IMR-90 (cell line): ENCODE results near the gene C9orf50. TPM values are rescaled to one million over a fixed set of nuclear protein-coding genes. Genes with fewer than 3 reads are reported as not detected.

Experiments
- ATAC-seq: fragments of 200-7000 bp; cut with Tn5 transposase; 2 replicates; pipeline ENCODE4 v1.9.1; 2020; ENCODE audit warnings: low read depth, mild to moderate bottlenecking, moderate library complexity
- BruUV-seq: library from RNA; stranded (reverse); fragments of 400-500 nt; replicated peaks from 2 replicates; lab custom pipeline; 2021; lab: Mats Ljungman, UMichigan
- CTCF ChIA-PET: fragments of 300-600 bp; formaldehyde crosslinking; extraction: SDS; loops from one replicate; lab custom pipeline; 2021; ENCODE audit warnings: antibody characterized with exemption; lab: Yijun Ruan, JAX
- POLR2A ChIA-PET: fragments of 300-600 bp; sonication (Branson Sonifier 250); formaldehyde crosslinking; loops from one replicate; lab custom pipeline; 2022; ENCODE audit warnings: antibody characterized with exemption; ENCODE audit not compliant: unreplicated experiment; lab: Charles Lee
- DNase-seq: peaks from one replicate; pipeline ENCODE4 v3.0.0; 2013
- H2AFZ ChIP-seq: replicated peaks from 2 replicates; pipeline ENCODE3; 2013; ENCODE audit warnings: low read length, mild to moderate bottlenecking; ENCODE audit not compliant: poor library complexity
- H2AK5ac ChIP-seq: 2 replicates; pipeline ENCODE4 v1.6.1; 2013; ENCODE audit warnings: low read depth, low read length, inconsistent platforms
- H2AK9ac ChIP-seq: replicated peaks from 2 replicates; pipeline ENCODE3; 2013; ENCODE audit warnings: mild to moderate bottlenecking, low read depth, low read length, moderate library complexity; ENCODE audit not compliant: poor library complexity
- H2BK120ac ChIP-seq: 2 replicates; pipeline ENCODE4 v1.6.1; 2013; ENCODE audit warnings: low read depth, low read length, inconsistent platforms
- H2BK15ac ChIP-seq: 3 replicates; pipeline ENCODE4 v1.6.1; 2013; ENCODE audit warnings: low read depth, low read length, inconsistent platforms
- H2BK20ac ChIP-seq: 2 replicates; pipeline ENCODE4 v1.6.1; 2013; ENCODE audit warnings: low read depth, mild to moderate bottlenecking, inconsistent platforms, low read length, moderate library complexity
- H2BK5ac ChIP-seq: 2 replicates; pipeline ENCODE4 v1.6.1; 2013; ENCODE audit warnings: mild to moderate bottlenecking, low read depth, low read length, inconsistent platforms; ENCODE audit not compliant: poor library complexity, severe bottlenecking
- H3K14ac ChIP-seq: replicated peaks from 2 replicates; pipeline ENCODE4 v1.6.1; 2013; ENCODE audit warnings: low read depth, low read length, inconsistent platforms
- H3K18ac ChIP-seq: 2 replicates; pipeline ENCODE4 v1.6.1; 2013; ENCODE audit warnings: low read depth, low read length, control low read depth
- H3K23ac ChIP-seq: 2 replicates; pipeline ENCODE4 v1.6.1; 2013; ENCODE audit warnings: low read depth, low read length, inconsistent platforms
- H3K27ac ChIP-seq: 2 replicates; pipeline ENCODE4 v1.5.1; 2013; ENCODE audit warnings: mild to moderate bottlenecking, control low read depth, low read length; ENCODE audit not compliant: insufficient read depth
- H3K27me3 ChIP-seq: 2 replicates; pipeline ENCODE4 v1.6.1; 2013; ENCODE audit warnings: low read length; ENCODE audit not compliant: control insufficient read depth, insufficient read depth
- H3K36me3 ChIP-seq: 2 replicates; pipeline ENCODE4 v1.6.1; 2013; ENCODE audit warnings: low read length, mixed read lengths; ENCODE audit not compliant: control insufficient read depth, insufficient read depth
- H3K4ac ChIP-seq: 2 replicates; pipeline ENCODE4 v1.6.1; 2013; ENCODE audit warnings: low read depth, low read length, inconsistent platforms
- H3K4me1 ChIP-seq: 2 replicates; pipeline ENCODE4 v1.6.1; 2013; ENCODE audit warnings: low read length, mixed read lengths; ENCODE audit not compliant: control insufficient read depth, insufficient read depth
- H3K4me2 ChIP-seq: 2 replicates; pipeline ENCODE4 v1.6.1; 2013; ENCODE audit warnings: low read depth, mild to moderate bottlenecking, control low read depth, low read length, moderate library complexity
- H3K4me3 ChIP-seq: 2 replicates; pipeline ENCODE4 v1.5.1; 2013; ENCODE audit warnings: low read depth, mild to moderate bottlenecking, control low read depth, low read length, moderate library complexity; ENCODE audit not compliant: insufficient read depth
- H3K56ac ChIP-seq: 2 replicates; pipeline ENCODE4 v1.6.1; 2013; ENCODE audit warnings: low read length, inconsistent platforms; ENCODE audit not compliant: insufficient read depth; ENCODE audit errors: extremely low read depth
- H3K79me1 ChIP-seq, 2 experiments: 2 replicates each; pipeline ENCODE4 v1.6.1; 2013; ENCODE audit warnings: low read length in 2 of 2, inconsistent platforms in 1 of 2, low read depth in 1 of 2
- H3K9ac ChIP-seq: 2 replicates; pipeline ENCODE4 v1.6.1; 2013; ENCODE audit warnings: low read depth, low read length, control low read depth
- H3K9me1 ChIP-seq: 2 replicates; pipeline ENCODE4 v1.6.1; 2013; ENCODE audit warnings: low read length, inconsistent platforms; ENCODE audit not compliant: insufficient read depth
- H3K9me3 ChIP-seq: 2 replicates; pipeline ENCODE4 v1.6.1; 2013; ENCODE audit warnings: low read length; ENCODE audit not compliant: control insufficient read depth, insufficient read depth
- H4K20me1 ChIP-seq: 2 replicates; pipeline ENCODE4 v1.6.1; 2013; ENCODE audit warnings: low read length, inconsistent platforms; ENCODE audit not compliant: insufficient read depth
- H4K5ac ChIP-seq: 2 replicates; pipeline ENCODE4 v1.6.1; 2013; ENCODE audit warnings: mild to moderate bottlenecking, low read depth, low read length, control low read depth
- H4K8ac ChIP-seq, 2 experiments: 2 replicates each; pipeline ENCODE4 v1.6.1; 2013; ENCODE audit warnings: low read depth in 2 of 2, low read length in 2 of 2, control low read depth in 1 of 2, inconsistent platforms in 1 of 2
- H4K91ac ChIP-seq: 2 replicates; pipeline ENCODE4 v1.6.1; 2013; ENCODE audit warnings: low read depth, low read length, inconsistent platforms; ENCODE audit not compliant: insufficient read depth
- BHLHE40 ChIP-seq: fragments of 150-350 bp; IDR thresholded peaks from 2 replicates; pipeline ENCODE4 v1.6.1; 2016; ENCODE audit warnings: mild to moderate bottlenecking, low read depth, low read length
- CEBPB ChIP-seq: IDR thresholded peaks from 2 replicates; pipeline ENCODE4 v1.6.1; 2012; ENCODE audit warnings: low read depth, low read length, improper control_type of control experiment
- ELK1 ChIP-seq: fragments of 150-350 bp; IDR thresholded peaks from 2 replicates; pipeline ENCODE4 v1.6.1; 2016; ENCODE audit warnings: low read depth, mild to moderate bottlenecking, low read length, moderate library complexity, borderline replicate concordance
- FOS ChIP-seq: fragments of 150-350 bp; IDR thresholded peaks from 2 replicates; pipeline ENCODE4 v1.6.1; 2016; ENCODE audit warnings: low read depth, low read length
- MAZ ChIP-seq: IDR thresholded peaks from 2 replicates; pipeline ENCODE4 v1.6.1; 2012; ENCODE audit warnings: low read depth, mild to moderate bottlenecking, low read length, improper control_type of control experiment, moderate library complexity, borderline replicate concordance
- MXI1 ChIP-seq: IDR thresholded peaks from 2 replicates; pipeline ENCODE4 v1.6.1; 2012; ENCODE audit warnings: low read depth, mild to moderate bottlenecking, low read length, moderate library complexity, borderline replicate concordance
- NFE2L2 ChIP-seq: fragments of 150-350 bp; IDR thresholded peaks from 2 replicates; pipeline ENCODE4 v1.6.1; 2016; ENCODE audit warnings: low read depth, mild to moderate bottlenecking, low read length
- RAD21 ChIP-seq: IDR thresholded peaks from 2 replicates; pipeline ENCODE4 v1.6.1; 2012; ENCODE audit warnings: low read length, improper control_type of control experiment
- RCOR1 ChIP-seq: IDR thresholded peaks from 2 replicates; pipeline ENCODE4 v1.6.1; 2012; ENCODE audit warnings: mild to moderate bottlenecking, low read length, improper control_type of control experiment; ENCODE audit not compliant: insufficient replicate concordance
- RFX5 ChIP-seq: IDR thresholded peaks from 2 replicates; pipeline ENCODE4 v1.8.0; 2012; ENCODE audit warnings: low read depth, mild to moderate bottlenecking, low read length, moderate library complexity
- SMC3 ChIP-seq: fragments of 150-350 bp; IDR thresholded peaks from 2 replicates; pipeline ENCODE4 v1.6.1; 2016; ENCODE audit warnings: low read depth, mild to moderate bottlenecking, antibody characterized with exemption, low read length, moderate library complexity
- WGBS, 2 experiments: methylation state at CpG; one replicate each; pipeline versions ENCODE4 v1.1.5 to v1.1.7; 2013; ENCODE audit warnings: missing lambda C conversion rate in 2 of 2; ENCODE audit not compliant: insufficient read length in 1 of 2; ENCODE audit errors: extremely low coverage in 2 of 2; 5-methylcytosine and 5-hydroxymethylcytosine counted together
- dilution Hi-C: fragments of 300-500 bp; cut with HindIII; formaldehyde crosslinking; loops from one replicate; pipeline ENCODE4 v1.14.3; 2018; ENCODE audit warnings: low sequenced_read_pairs; ENCODE audit not compliant: unreplicated experiment
- in situ Hi-C: fragments of 300-500 bp; cut with MboI; formaldehyde crosslinking; loops from 3 replicates; pipeline ENCODE4 v1.14.3; 2019; ENCODE audit warnings: low sequenced_read_pairs, inconsistent platforms, mixed read lengths
- intact Hi-C: fragments of 100-400 bp; cut with micrococcal nuclease; formaldehyde crosslinking; loops from 2 replicates; pipeline ENCODE4 v1.10.0; 2022
- polyA plus RNA-seq, 3 experiments: library from polyadenylated mRNA; depleted of rRNA; stranded (reverse); fragments of >200 nt; gene quantifications; 2 replicates each; pipeline ENCODE4 v1.2.3, GENCODE V29; 2012; ENCODE audit warnings: low replicate concordance in 1 of 3
- total RNA-seq: library from RNA; depleted of rRNA; stranded (reverse); fragments of >200 nt; gene quantifications from 2 replicates; pipeline ENCODE4 v1.2.3, GENCODE V29; 2012

Gene C9orf50
- total and polyA plus RNA-seq, 2 of the 4 experiments (the other 2 are of a cell fraction): 0.09 TPM; not detected in 1

- in situ Hi-C loops: no loop called here
- H3K4me1 ChIP-seq: peaks cover 19% of the 10 kb centered on the region
- ATAC-seq (peak; percentile 97), DNase-seq (peak; percentile 85)
- POLR2A ChIA-PET: no interaction called here
- no peaks in the 10 kb centered on the region for H3K36me3 ChIP-seq
- peak overlapping the region; percentile 59 for H2AFZ ChIP-seq
- dilution Hi-C loops: no loop called here
- H4K5ac ChIP-seq: no peak overlapping the region; the same call in 1 of the 2 replicates
- H3K18ac ChIP-seq: peak overlapping the region; percentile 25; the same call in 1 of the 2 replicates
- intact Hi-C loops: no loop called here
- no peak overlapping the region; the same call in 1 of the 2 replicates for H3K9ac ChIP-seq
- peaks cover 2% of the 10 kb centered on the region; the same call in 1 of the 2 replicates for H3K9me3 ChIP-seq
- peak overlapping the region; percentile 73 for H3K4ac ChIP-seq
- peaks cover 7% of the 10 kb centered on the region; the same call in 1 of the 2 replicates for H3K9me1 ChIP-seq
- peak overlapping the region; percentile 31 for H2AK9ac ChIP-seq
- H3K27ac ChIP-seq: peak overlapping the region; percentile 9
- peak overlapping the region; percentile 41 for H2BK5ac ChIP-seq
- peaks cover 0 to 12% of the 10 kb centered on the region in 2 experiments; a peak in 1 of 4 replicates for H3K79me1 ChIP-seq
- peak overlapping the region in 1 of 2 experiments; percentile 70; a peak in 1 of 4 replicates for H4K8ac ChIP-seq
- 0% methylated on average over 4 of the region's 12 CpGs; no CpG with 5 or more reads in 1 of the 2 experiments for WGBS, 2 experiments
- CTCF ChIA-PET: interaction anchor here (0.6 to 1.2 kb wide), 4 partner anchors 14 to 115 kb away, joined by 3 to 4 read pairs (median 3); no protein-coding TSS in a partner anchor
- H4K91ac ChIP-seq: peak overlapping the region; percentile 65
- peak overlapping the region; percentile 20 for H3K4me2 ChIP-seq
- H2BK15ac ChIP-seq: peak overlapping the region; percentile 59; the same call in 1 of the 3 replicates
- no peak overlapping the region for H3K56ac ChIP-seq
- no peaks in the 10 kb centered on the region for H3K27me3 ChIP-seq
- H3K14ac ChIP-seq: no peak overlapping the region; the same call in 1 of the 2 replicates
- no peaks in the 10 kb centered on the region; the same call in 1 of the 2 replicates for H4K20me1 ChIP-seq
- 0 out of 2 replicates have a peak overlapping the region, but pooled peaks have one; percentile 29 for H3K23ac ChIP-seq
- H3K4me3 ChIP-seq: no peak overlapping the region
- H2BK120ac ChIP-seq: peak overlapping the region; percentile 84
- no TSS peak for BruUV-seq
- peak overlapping the region; percentile 85 for H2BK20ac ChIP-seq
- TF ChIP-seq BHLHE40 (peak; percentile 87), ELK1 (no peak), CEBPB (peak; percentile 53; the same call in 1 of the 2 replicates), RAD21 (peak; percentile 29; the same call in 1 of the 2 replicates), FOS (peak; percentile 98), NFE2L2 (0 out of 2 replicates have a peak, but pooled peaks have one; percentile 9), RCOR1 (peak; percentile 50), MAZ (peak; percentile 55; the same call in 1 of the 2 replicates), MXI1 (no peak), RFX5 (no peak), SMC3 (0 out of 2 replicates have a peak, but pooled peaks have one; percentile 9)
- peak overlapping the region; percentile 84 for H2AK5ac ChIP-seq
Measured at GRCh38 chr9:129656795-129657390, 36.0 kb upstream of the C9orf50 start.
